Measurements from ENCODE around the gene IFT22.

DNA sequence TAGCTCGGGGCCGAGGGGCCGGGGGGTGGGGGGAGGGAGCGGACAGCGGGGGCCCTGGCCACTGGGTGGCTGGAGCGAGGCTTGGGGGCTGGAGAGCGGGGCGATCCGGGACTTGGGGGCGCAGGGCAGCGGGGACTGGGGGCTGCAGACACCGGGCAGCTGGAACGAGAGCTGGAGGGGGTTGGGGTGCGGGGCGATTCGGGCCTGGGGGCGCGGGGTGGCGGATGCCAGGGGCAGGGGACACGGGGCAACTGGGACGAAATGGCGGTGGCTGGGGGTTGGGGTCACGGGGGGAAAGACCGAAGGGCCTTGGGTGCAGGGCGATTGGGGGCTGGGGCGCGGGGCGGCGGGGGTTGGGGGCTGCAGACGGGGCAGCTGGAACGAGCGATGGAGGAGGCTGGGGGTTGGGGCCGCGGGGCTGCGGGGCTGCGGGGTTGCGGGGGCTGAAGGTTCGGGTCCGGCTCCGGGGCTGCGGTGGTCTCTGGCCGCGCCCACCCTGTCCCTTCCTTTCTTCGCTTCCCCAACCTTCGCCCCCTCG lies 41.7 kb upstream of the IFT22 start:
- TF ChIP-seq POLR2A (IDR thresholded peaks at IDR 0.05) (no peak), EP300 (IDR thresholded peaks at IDR 0.05) (no peak), CTCF (IDR thresholded peaks at IDR 0.05) (no peak), POLR2AphosphoS5 (IDR thresholded peaks at IDR 0.05) (no peak)

Measured in suprapubic skin (tissue), 4 donors.